ENCODE data around the gene TRAF3.

The TRAF3 gene

GRCh38 chr14:102738373-102739189 lies 38.7 kb upstream of the TRAF3 start:
- no peak for TF ChIP-seq GATA1 (IDR thresholded peaks at IDR 0.05; ENCODE audit: low read depth, low read length)
- no peak for TF ChIP-seq POLR2A (IDR thresholded peaks at IDR 0.05; ENCODE audit: low read length)
- DNase-seq, result no peak

GRCh38 chr14:102739190-102739469 lies 38.1 kb upstream of the TRAF3 start:
- no peak for TF ChIP-seq POLR2A (IDR thresholded peaks at IDR 0.05; ENCODE audit: low read length)
- no peak for TF ChIP-seq GATA1 (IDR thresholded peaks at IDR 0.05; ENCODE audit: low read depth, low read length)
- no peak for DNase-seq

GRCh38 chr14:102746634-102747438 lies 30.4 kb upstream of the TRAF3 start:
- no peak for TF ChIP-seq GATA1 (IDR thresholded peaks at IDR 0.05; ENCODE audit: low read depth, low read length)
- TF ChIP-seq POLR2A (IDR thresholded peaks at IDR 0.05; ENCODE audit: low read length), result no peak
- peak in 1 of 2 experiments; percentile 57 for DNase-seq

- DNase-seq, result no peak
- TF ChIP-seq POLR2A (IDR thresholded peaks at IDR 0.05; ENCODE audit: low read length) (no peak), GATA1 (IDR thresholded peaks at IDR 0.05; ENCODE audit: low read depth, low read length) (no peak)
Measured at GRCh38 chr14:102748806-102749205, 28.4 kb upstream of the TRAF3 start.

GRCh38 chr14:102749393-102750305 lies 27.6 kb upstream of the TRAF3 start:
- TF ChIP-seq POLR2A (IDR thresholded peaks at IDR 0.05; ENCODE audit: low read length) (no peak), GATA1 (IDR thresholded peaks at IDR 0.05; ENCODE audit: low read depth, low read length) (no peak)
- DNase-seq, result no peak

GRCh38 chr14:102750376-102750775 lies 26.9 kb upstream of the TRAF3 start:
- TF ChIP-seq POLR2A (IDR thresholded peaks at IDR 0.05; ENCODE audit: low read length) (no peak), GATA1 (IDR thresholded peaks at IDR 0.05; ENCODE audit: low read depth, low read length) (no peak)
- DNase-seq, result no peak

GRCh38 chr14:102751088-102751487 lies 26.2 kb upstream of the TRAF3 start:
- TF ChIP-seq POLR2A (IDR thresholded peaks at IDR 0.05; ENCODE audit: low read length) (no peak), GATA1 (IDR thresholded peaks at IDR 0.05; ENCODE audit: low read depth, low read length) (no peak)
- no peak for DNase-seq

GRCh38 chr14:102752239-102752847 lies 24.9 kb upstream of the TRAF3 start:
- no peak for DNase-seq
- TF ChIP-seq GATA1 (IDR thresholded peaks at IDR 0.05; ENCODE audit: low read depth, low read length), result no peak
- no peak for TF ChIP-seq POLR2A (IDR thresholded peaks at IDR 0.05; ENCODE audit: low read length)

- no peak for DNase-seq
Measured at GRCh38 chr14:102754370-102755262, 22.6 kb upstream of the TRAF3 start.

GRCh38 chr14:102757646-102758045 lies 19.6 kb upstream of the TRAF3 start:
- no peak for DNase-seq

More at GRCh38 chr14:102754370-102755262, 22.6 kb upstream of the TRAF3 start:
- TF ChIP-seq GATA1 (IDR thresholded peaks at IDR 0.05; ENCODE audit: low read depth, low read length) (no peak), POLR2A (IDR thresholded peaks at IDR 0.05; ENCODE audit: low read length) (no peak)

GRCh38 chr14:102758087-102758486 lies 19.2 kb upstream of the TRAF3 start:
- DNase-seq, result no peak
- TF ChIP-seq GATA1 (IDR thresholded peaks at IDR 0.05; ENCODE audit: low read depth, low read length) (no peak), POLR2A (IDR thresholded peaks at IDR 0.05; ENCODE audit: low read length) (no peak)

More at GRCh38 chr14:102757646-102758045, 19.6 kb upstream of the TRAF3 start:
- TF ChIP-seq POLR2A (IDR thresholded peaks at IDR 0.05; ENCODE audit: low read length) (no peak), GATA1 (IDR thresholded peaks at IDR 0.05; ENCODE audit: low read depth, low read length) (no peak)

GRCh38 chr14:102759456-102760187 lies 17.6 kb upstream of the TRAF3 start:
- TF ChIP-seq POLR2A (IDR thresholded peaks at IDR 0.05; ENCODE audit: low read length), result no peak
- TF ChIP-seq GATA1 (IDR thresholded peaks at IDR 0.05; ENCODE audit: low read depth, low read length), result no peak
- DNase-seq, result no peak
